OCI-LY7 (cell line): ENCODE data around the gene PTHLH. TPM values are rescaled to one million over a fixed set of nuclear protein-coding genes. Genes with fewer than 3 reads are reported as not detected.

Experiments used
- BruUV-seq: library from RNA; stranded (reverse); fragments of 400-500 nt; replicated peaks from 2 replicates; lab custom pipeline; 2021; lab: Mats Ljungman, UMichigan
- CTCF ChIA-PET: fragments of 300-600 bp; sonication (Branson Sonifier 250); formaldehyde crosslinking; loops from one replicate; lab custom pipeline; 2022; ENCODE audit warnings: antibody characterized with exemption; ENCODE audit not compliant: unreplicated experiment; lab: Charles Lee
- POLR2A ChIA-PET: fragments of 300-600 bp; sonication (Branson Sonifier 250); formaldehyde crosslinking; loops from one replicate; lab custom pipeline; 2022; ENCODE audit warnings: antibody characterized with exemption; lab: Charles Lee
- DNase-seq: peaks from one replicate; pipeline ENCODE4 v3.0.0-alpha.2; 2015; ENCODE audit warnings: low spot score
- H2AFZ ChIP-seq: fragments of 200-600 bp; sonication (generic), shearing (Covaris generic); 2 replicates; pipeline ENCODE4 v1.6.1; 2014; ENCODE audit warnings: mild to moderate bottlenecking, antibody characterized with exemption, low read length, moderate library complexity
- H3K27ac ChIP-seq: fragments of 200-600 bp; sonication (generic); 2 replicates; pipeline ENCODE4 v1.5.1; 2014; ENCODE audit warnings: mixed run types, low read depth, mild to moderate bottlenecking, moderate library complexity, low read length, inconsistent platforms; ENCODE audit not compliant: poor library complexity, severe bottlenecking
- H3K36me3 ChIP-seq: fragments of 200-600 bp; sonication (generic); 2 replicates; pipeline ENCODE4 v1.6.1; 2014; ENCODE audit warnings: mild to moderate bottlenecking, antibody characterized with exemption, low read length, moderate library complexity, mixed read lengths; ENCODE audit not compliant: insufficient read depth
- H3K4me1 ChIP-seq: fragments of 200-600 bp; sonication (generic); 2 replicates; pipeline ENCODE4 v1.5.1; 2014; ENCODE audit warnings: mild to moderate bottlenecking, low read length; ENCODE audit not compliant: insufficient read depth, poor library complexity, severe bottlenecking
- H3K4me2 ChIP-seq: fragments of 200-600 bp; sonication (generic); 2 replicates; pipeline ENCODE4 v1.6.1; 2014; ENCODE audit warnings: mild to moderate bottlenecking, low read length
- H3K4me3 ChIP-seq: fragments of 200-600 bp; sonication (generic); 2 replicates; pipeline ENCODE4 v1.5.1; 2014; ENCODE audit warnings: mild to moderate bottlenecking, low read depth, low read length; ENCODE audit not compliant: poor library complexity, severe bottlenecking
- H3K79me2 ChIP-seq: fragments of 200-600 bp; sonication (generic); 2 replicates; pipeline ENCODE4 v1.6.1; 2016; ENCODE audit warnings: low read depth, mild to moderate bottlenecking, low read length, moderate library complexity, mixed read lengths; ENCODE audit not compliant: insufficient read depth
- H3K9me2 ChIP-seq: fragments of 200-600 bp; sonication (generic); 2 replicates; pipeline ENCODE4 v1.6.1; 2016; ENCODE audit warnings: mild to moderate bottlenecking, low read length, mixed read lengths; ENCODE audit not compliant: insufficient read depth
- H3K9me3 ChIP-seq: fragments of 200-600 bp; sonication (generic); 2 replicates; pipeline ENCODE4 v1.6.1; 2014; ENCODE audit warnings: mild to moderate bottlenecking, mixed run types, low read length, mixed read lengths
- H4K20me1 ChIP-seq: fragments of 200-600 bp; sonication (generic); 2 replicates; pipeline ENCODE4 v1.6.1; 2014; ENCODE audit warnings: mild to moderate bottlenecking, antibody characterized with exemption, low read length, moderate library complexity, mixed read lengths; ENCODE audit not compliant: insufficient read depth
- CTCF ChIP-seq: fragments of 200-600 bp; sonication (generic); conservative IDR thresholded peaks from 2 replicates; pipeline ENCODE4 v1.5.1; 2014; ENCODE audit warnings: mild to moderate bottlenecking, antibody characterized with exemption, low read length, moderate library complexity, mixed read lengths
- EZH2phosphoT487 ChIP-seq: fragments of 200-600 bp; sonication (generic); IDR thresholded peaks from 2 replicates; pipeline ENCODE4 v1.6.1; 2018; ENCODE audit warnings: low read depth, borderline replicate concordance, mild to moderate bottlenecking, mixed run types, antibody characterized with exemption, low read length, moderate library complexity, mixed read lengths
- intact Hi-C: fragments of 100-400 bp; cut with micrococcal nuclease; formaldehyde crosslinking; loops from one replicate; pipeline ENCODE4 v1.10.0; 2022; ENCODE audit not compliant: unreplicated experiment
- total RNA-seq, 2 experiments: library from RNA; depleted of rRNA in 1 of 2; stranded (reverse); fragments of >200 nt in 1 of 2; shearing (Covaris generic) in 1 of 2; gene quantifications; 2 replicates each; pipeline ENCODE4 v1.2.3, GENCODE V29; 2014 to 2022

PTHLH gene
- total RNA-seq, 2 experiments from 2014 or later, result not detected

- no peaks in the 10 kb centered on the region for H3K9me3 ChIP-seq
- TF ChIP-seq CTCF (no peak), EZH2phosphoT487 (no peak)
- no peaks in the 10 kb centered on the region for H3K4me1 ChIP-seq
- POLR2A ChIA-PET, result interaction anchor here (0.6 to 0.7 kb wide), 2 partner anchors 239 to 601 kb away, joined by 3 read pairs; no protein-coding TSS in a partner anchor
- no peaks in the 10 kb centered on the region for H3K36me3 ChIP-seq
- intact Hi-C loops, result no loop called here
- H2AFZ ChIP-seq, result no peak overlapping the region
- no peak for DNase-seq
- H3K27ac ChIP-seq, result no peak overlapping the region
- CTCF ChIA-PET, result no interaction called here
- H4K20me1 ChIP-seq, result no peaks in the 10 kb centered on the region
- no TSS peak for BruUV-seq
- H3K4me3 ChIP-seq, result no peak overlapping the region
- H3K4me2 ChIP-seq, result no peak overlapping the region
- no peaks in the 10 kb centered on the region for H3K9me2 ChIP-seq
- no peaks in the 10 kb centered on the region for H3K79me2 ChIP-seq
Measured at GRCh38 chr12:27951898-27952297, 20.6 kb downstream of the PTHLH start.

- H3K4me3 ChIP-seq, result no peak overlapping the region
- H3K36me3 ChIP-seq, result no peaks in the 10 kb centered on the region
- H3K9me2 ChIP-seq, result no peaks in the 10 kb centered on the region
- no TSS peak for BruUV-seq
- H3K4me1 ChIP-seq, result no peaks in the 10 kb centered on the region
- no peak overlapping the region for H3K4me2 ChIP-seq
- no peak for DNase-seq
- CTCF ChIA-PET, result no interaction called here
- POLR2A ChIA-PET, result no interaction called here
- no peaks in the 10 kb centered on the region for H3K79me2 ChIP-seq
- H3K9me3 ChIP-seq, result no peaks in the 10 kb centered on the region
- no peaks in the 10 kb centered on the region for H4K20me1 ChIP-seq
- intact Hi-C loops, result no loop called here
- TF ChIP-seq CTCF (no peak), EZH2phosphoT487 (no peak)
- no peak overlapping the region for H3K27ac ChIP-seq
- H2AFZ ChIP-seq, result no peak overlapping the region
Measured at GRCh38 chr12:27946421-27946820, 26.1 kb downstream of the PTHLH start.

DNA sequence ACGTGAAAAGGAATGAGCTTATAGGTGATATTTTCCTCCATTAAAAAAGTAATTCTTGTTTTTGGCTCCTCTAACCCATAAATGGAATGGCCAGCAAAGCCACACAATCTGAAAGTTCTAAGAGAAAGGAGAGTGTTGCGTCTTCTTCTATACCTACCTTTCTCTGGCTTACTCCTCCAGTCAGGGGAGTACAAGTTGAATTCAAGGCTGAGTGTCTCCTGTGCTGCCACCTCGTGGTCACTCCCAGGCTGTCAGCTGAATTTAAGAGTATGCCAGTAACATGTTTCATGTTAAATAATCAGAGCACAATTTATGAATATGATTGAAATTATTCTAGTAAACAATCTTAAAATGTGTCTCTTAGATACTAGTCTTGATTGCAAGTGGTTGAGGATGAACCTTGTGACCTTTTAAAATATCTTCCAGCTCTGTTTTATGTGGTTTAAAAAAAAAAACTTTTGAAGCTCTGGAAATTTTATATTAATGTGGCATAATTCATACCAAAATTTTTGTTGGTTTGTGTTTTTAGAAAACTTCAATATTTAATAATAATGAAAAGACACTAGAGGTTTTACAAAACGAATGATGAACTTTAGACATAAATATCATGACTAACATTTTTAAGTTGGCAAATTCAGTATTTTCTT is 31.7 kb downstream of the PTHLH start:
- BruUV-seq, result no TSS peak
- POLR2A ChIA-PET, result interaction anchor here (0.5 kb wide), 1 partner anchor 110 kb away, joined by 5 read pairs; no protein-coding TSS in a partner anchor
- CTCF ChIA-PET, result no interaction called here
- intact Hi-C loops, result loop anchor here (2.0 kb wide), 1 partner anchor 208 kb away; no protein-coding TSS in a partner anchor
- Histone ChIP-seq H3K27ac (no peak overlapping the region), H2AFZ (no peak overlapping the region), H3K36me3 (no peaks in the 10 kb centered on the region), H3K9me3 (no peaks in the 10 kb centered on the region), H3K4me1 (no peaks in the 10 kb centered on the region), H3K79me2 (no peaks in the 10 kb centered on the region), H3K4me2 (no peak overlapping the region), H3K4me3 (no peak overlapping the region), H3K9me2 (no peaks in the 10 kb centered on the region), H4K20me1 (no peaks in the 10 kb centered on the region)
- peak; percentile 61 for DNase-seq
- peak; percentile 96 for TF ChIP-seq CTCF
- no peak for TF ChIP-seq EZH2phosphoT487
